Body of pancreas (tissue), 4 donors: ENCODE results near the gene KANK4.

ENCODE experiments used
- CTCF ChIP-seq, 7 experiments: fragments of 450-650 bp in 4 of 7; fragments of 200-600 bp in 3 of 7; sonication (generic) in 3 of 7; IDR thresholded peaks; one replicate each; pipeline ENCODE4 v1.5.1; 2016 to 2019; ENCODE audit warnings: antibody characterized with exemption in 7 of 7
- POLR2A ChIP-seq, 3 donors: fragments of 450-650 bp; IDR thresholded peaks; one replicate each; pipeline ENCODE4 v1.6.1; 2016; ENCODE audit warnings: antibody characterized with exemption in 3 of 3, mild to moderate bottlenecking in 2 of 3

DNA sequence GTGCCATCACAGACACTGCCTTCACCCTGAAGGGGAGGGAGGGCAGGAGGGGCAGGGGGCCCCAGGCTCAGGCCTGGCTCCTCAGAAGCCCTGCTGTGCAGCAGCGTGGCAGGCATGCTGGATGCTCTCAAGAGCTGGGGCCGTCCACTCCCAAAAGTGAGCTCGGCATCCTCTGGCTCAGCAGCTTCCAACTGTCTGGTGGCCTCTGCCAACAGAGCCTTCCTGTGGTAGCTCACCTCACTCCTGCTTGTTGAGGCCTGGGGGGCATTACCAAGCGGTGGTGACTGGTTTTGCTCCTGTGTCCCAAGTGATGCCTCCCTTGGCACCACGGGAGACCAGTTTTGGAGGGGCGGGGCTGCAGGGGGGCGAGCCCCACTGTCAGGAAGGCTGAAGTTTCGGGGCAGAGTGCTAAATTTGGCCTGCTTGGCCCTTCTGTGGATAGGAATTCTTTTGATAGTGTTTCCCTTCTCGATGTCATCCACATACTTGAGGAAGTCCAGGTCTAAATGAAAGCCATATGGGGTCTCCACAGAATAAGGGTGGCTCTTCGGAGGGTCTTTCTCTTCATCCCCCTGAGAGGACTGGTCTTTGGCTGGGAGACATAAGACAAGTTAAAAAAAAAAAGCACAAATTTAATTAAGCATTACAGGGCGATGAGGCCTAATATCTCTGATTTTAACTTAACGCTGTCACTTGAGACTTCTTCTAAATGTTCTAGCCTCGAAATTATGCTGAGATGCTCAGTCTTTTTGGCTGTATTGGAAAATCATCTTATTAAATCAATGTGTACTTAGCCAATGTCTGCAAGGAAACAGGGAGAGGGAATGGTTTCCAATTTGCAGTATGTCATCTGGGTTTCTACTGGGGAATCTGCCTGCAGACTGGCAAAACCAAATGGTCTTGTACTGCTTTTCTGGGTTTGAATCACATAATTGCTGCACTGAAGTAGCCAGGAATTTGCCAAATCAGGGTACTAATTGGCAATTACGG lies 44.4 kb downstream of the KANK4 start:
- TF ChIP-seq CTCF (IDR thresholded peaks at IDR 0.05): no peak
- no peak for TF ChIP-seq POLR2A (IDR thresholded peaks at IDR 0.05)
